Activated CD8-positive, alpha-beta memory T cell treated with anti-CD3 and anti-CD28 coated beads for 1 hour (primary cell): ENCODE data around the gene LAPTM5.

ENCODE experiments used
- DNase-seq, 2 donors: peaks; one replicate each; pipeline ENCODE4 v3.0.0-alpha.2; 2020; ENCODE audit warnings: low read depth in 1 of 2; ENCODE audit errors: extremely low read depth in 1 of 2

Gene LAPTM5

GRCh38 chr1:30745156-30745833, 12.3 kb downstream of the LAPTM5 start:
- no peak for DNase-seq

DNA sequence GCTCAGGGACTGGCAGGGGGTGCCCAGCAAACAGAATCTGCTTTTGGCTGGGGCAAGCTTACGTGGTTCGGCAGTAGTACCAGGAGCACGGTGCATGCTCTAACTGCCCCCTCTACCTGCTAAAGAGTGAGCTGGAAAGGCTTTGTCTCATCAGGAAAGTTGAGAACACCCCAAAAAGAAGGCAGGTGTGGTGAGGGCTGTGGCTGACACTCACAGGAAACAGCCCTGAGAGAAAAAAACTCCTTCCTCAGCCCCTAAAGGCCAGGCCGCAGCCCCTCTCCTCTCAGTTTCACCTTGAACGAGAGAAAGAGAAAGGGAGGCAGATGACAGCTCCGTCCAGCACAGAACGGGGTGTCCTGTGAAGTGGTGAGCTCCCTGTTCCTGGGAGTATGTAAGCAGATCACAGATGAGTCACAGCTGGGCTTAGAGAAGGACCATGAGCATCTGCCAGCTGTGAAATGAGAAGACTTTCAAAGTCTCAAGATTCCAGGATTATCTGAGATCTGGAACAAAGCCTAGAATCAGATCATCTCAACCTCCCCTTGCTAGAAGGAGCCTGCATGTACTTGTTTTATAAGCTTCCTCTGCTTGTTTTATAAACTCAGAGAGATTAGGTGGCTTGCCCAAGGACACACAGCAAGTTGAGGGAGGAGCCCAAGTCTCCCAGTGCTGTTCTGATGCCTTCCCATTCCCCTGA, 13.4 kb downstream of the LAPTM5 start:
- no peak for DNase-seq

GRCh38 chr1:30743584-30744059, 14.0 kb downstream of the LAPTM5 start:
- DNase-seq, result peak in 1 of 2 donors; percentile 39

GRCh38 chr1:30742963-30743559, 14.5 kb downstream of the LAPTM5 start:
- no peak for DNase-seq

DNA sequence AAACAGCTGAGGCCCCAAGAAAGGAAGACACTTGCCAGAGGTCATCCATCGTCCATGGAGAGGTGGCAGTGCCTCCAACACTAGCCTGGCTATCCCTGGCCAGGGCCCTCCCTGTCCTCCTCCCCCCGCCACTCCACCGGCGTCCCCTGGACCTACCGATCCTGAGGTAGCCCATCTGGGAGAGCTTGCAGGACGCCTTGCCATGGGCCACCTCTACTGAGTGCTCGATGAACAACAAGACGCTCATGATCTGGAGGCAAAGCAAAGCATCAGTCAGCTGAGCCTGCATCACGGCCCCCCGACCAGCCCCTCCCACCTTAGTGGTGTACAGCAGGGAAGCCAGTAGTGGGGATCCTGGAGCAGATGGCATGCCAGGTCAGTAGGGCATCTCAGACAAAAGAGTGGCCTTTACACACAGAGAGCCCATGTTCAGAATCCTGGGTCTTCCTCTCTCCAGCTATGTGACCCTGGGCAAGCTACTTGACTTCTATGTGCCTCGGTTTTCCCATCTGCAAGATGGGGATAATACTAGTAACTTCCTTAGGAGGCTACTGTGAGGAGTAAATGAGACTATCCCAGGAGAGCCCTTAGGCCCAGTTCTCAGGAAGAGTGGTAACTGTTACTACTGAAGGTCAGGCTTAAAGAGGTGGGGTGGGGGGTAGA, 15.1 kb downstream of the LAPTM5 start:
- DNase-seq, result no peak

DNA sequence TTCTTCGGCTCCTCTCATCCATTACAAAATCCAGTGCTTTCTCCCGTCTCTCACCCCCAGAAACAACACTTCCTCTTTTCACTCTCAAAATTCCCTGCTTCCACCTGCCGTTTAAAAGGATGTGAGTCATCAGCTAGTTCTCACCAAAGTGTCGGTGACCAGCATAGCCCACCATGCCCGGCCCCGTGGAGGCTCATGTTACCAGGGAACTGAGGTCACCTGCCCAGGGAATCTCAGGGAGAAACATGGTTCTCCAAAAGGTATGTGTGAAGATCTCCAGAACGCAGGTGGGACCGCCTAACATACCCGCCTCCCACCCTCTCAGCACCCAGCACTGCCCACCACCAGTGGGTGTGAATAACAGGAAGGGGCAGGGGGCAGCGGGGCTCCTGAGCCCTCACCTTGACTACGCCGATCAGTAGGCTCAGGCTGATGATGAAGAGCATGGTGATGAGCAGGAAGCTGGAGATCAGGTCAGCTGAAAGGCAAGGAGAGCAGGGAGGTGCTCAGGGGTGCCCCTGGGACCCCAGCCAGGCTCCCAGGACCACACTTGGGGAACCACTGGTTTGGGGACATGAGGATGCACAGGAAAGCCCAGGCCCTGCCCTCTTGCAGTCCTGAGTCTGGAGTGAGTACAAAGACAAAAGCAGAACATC, 16.2 kb downstream of the LAPTM5 start:
- no peak for DNase-seq

DNA sequence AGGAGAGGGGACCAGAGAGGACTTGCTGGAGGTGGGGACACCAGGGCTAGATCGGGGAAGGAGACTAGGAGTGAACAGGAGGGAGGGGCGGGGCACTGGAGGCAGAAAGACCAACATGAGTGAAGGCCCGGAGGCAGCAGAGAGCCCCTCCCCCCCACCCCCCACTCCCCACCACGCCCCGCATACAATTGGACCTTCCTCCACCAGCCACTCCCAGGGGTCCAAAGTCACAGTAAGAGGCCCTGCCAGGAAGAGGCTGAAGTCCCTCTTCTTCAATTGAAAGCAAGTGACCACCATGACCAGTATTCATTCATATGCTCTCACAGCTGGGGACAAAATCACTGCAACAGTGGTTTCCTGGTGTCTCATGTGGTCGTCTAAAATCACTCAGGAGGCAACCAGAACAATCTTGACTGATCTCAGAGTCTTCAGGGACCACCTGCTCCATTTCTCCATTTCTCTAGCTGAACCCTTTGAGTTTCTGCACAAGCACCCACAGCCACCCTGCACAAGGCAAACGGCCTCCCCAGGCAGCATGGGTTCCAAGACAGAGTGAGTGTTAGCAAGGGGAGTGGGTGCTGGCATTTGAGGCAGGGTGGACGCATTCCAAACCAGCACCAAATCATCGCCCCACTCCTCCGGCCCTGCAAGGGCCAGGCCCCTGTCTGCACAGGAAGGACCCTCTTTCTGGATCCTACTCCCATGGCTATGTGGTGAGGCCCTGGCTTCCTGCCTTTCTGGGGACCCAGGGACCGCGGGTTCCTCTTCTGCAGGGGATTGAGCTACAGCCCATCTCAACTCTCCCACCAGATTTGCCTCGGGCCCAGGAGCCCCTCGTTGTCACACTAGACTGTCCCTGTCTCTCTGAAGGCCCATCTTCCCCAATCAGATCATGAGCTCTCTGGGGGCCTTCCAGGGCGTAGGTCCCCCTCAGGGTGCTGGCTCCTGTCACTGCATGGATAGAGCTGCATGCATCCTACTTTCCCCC, 17.0 kb downstream of the LAPTM5 start:
- no peak for DNase-seq

DNA sequence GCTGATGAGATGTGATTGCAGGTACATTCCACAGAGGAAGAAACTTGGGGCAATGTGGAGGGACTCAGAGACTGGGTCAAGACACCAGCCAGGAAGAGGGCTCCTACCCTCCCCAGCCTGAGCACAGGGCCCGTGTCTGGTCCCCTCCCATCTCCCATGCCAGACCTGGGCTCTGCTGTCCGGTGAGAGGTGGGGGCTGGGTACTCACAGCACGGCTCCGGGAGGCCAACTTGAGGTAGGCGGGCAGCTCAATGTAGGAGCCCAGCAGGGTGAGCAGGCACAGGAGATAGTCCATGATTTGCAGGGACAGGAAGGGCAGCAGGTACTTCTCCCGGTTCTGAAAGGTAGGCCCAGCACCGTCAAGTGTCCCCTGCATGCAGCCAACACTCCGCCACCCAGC, 18.0 kb downstream of the LAPTM5 start:
- DNase-seq, result no peak

GRCh38 chr1:30738715-30739559, 18.6 kb downstream of the LAPTM5 start:
- DNase-seq, result no peak

- no peak for DNase-seq
Measured at GRCh38 chr1:30738040-30738714, 19.4 kb downstream of the LAPTM5 start.

DNA sequence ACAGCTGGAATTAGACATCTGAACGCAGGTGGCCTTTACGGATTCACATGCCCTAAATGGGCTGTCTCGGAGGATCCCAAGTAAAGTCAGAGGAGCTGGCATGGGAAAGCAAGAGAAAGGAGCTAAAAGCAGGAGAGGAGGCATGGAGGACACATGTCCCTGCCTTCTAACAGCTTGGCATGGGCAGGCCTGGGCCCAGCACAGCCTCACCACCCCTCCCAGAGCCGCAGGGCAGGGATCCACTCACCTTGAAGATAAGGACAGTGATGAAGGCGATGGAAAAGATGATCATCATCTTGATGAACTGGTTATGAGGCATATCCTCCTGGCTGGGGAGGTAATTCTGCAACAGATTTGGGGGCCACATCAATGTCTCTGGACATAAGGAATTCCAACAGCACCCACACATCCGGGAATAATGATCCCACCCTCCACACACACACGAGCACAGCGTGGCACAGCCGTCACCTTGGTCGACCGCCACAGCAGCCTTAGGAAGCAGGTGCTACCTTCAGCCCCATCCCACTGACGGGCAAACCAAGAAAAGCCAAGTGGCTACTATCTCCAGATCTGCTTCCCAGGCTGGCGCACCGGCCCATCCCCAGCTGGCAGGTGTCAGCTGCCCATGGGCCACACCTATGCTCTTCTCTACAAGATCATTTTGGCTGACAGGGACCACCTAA, 20.1 kb downstream of the LAPTM5 start:
- no peak for DNase-seq

DNA sequence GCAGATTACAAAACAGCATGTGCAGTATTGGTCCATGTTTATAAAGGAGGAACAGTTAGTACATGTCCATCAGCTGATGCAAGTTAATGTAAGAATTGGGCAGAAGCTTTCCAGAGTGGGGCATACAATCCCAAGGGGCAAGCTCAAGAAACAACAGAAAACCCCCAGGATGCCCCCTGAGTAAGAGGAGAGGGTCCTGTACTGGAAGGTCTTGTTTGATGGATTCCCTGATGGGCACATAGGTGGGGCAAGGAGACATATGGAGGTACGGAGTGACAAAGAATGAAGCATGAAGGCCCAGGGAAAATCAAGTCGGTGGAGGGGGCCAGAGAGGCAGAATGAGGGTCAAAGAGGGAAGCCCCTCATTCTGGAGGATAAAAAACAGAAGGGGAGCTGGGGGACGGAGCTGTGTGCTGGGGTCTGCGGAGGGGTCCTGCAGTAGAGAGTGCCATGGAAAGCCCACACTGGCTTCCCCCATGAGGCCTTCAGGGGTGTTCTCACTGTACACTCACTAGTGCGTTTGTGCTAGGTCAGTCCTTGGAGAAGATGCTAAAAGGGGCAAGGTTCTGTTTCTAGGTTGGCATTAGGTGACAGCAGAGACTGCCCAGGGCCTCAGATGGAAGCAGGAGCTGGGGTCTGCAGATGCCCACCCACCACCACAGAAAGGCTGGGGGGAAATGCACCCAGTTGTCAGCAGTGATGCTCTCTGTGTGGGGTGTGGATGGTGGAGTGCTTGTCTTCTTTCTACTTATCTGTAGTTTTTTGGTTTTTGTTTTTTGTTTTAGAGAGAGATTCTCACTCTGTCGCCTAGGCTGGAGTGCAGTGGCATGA, 21.7 kb downstream of the LAPTM5 start:
- no peak for DNase-seq

GRCh38 chr1:30735124-30735523, 22.4 kb downstream of the LAPTM5 start:
- DNase-seq, result no peak

GRCh38 chr1:30734580-30734979, 23.0 kb downstream of the LAPTM5 start:
- DNase-seq, result no peak

DNA sequence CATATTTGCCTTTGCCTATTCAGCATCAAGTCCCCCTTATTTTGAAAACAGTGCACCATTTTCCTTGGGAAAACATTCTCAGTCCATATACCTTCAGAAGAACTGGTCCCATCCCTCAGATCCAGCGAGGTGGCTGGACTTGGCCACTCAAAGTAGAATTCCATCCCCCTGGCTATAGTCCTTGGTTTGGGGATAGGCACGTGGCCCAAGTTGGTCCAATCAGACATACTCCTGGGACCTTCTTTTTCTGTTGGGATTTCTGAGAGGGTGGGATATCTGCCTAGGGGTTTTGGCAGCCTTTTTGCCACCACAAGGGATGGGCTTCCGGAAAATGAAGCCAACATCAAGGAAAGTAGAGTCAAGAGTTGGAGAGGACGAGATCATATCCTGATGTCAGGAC, 23.5 kb downstream of the LAPTM5 start:
- no peak for DNase-seq

GRCh38 chr1:30733493-30733892, 24.1 kb downstream of the LAPTM5 start:
- no peak for DNase-seq
